Gastrocnemius medialis (tissue), 4 donors: Measurements from ENCODE around the gene ANKMY1. TPM values are rescaled to one million over a fixed set of nuclear protein-coding genes. Genes with fewer than 3 reads are reported as not detected.

Source experiments
- ATAC-seq, 2 donors: fragments of 150-250 bp; one replicate each; pipeline ENCODE4 v1.9.1; 2016
- DNase-seq, 2 donors: peaks; one replicate each; pipeline ENCODE4 v3.0.0-alpha.2; 2019
- H3K27ac ChIP-seq, 4 donors: fragments of 200-600 bp; sonication (generic); 1 replicate in 1 of 4; 2 replicates in 3 of 4; pipeline ENCODE4 v1.5.1; 2016 to 2018; ENCODE audit warnings: mild to moderate bottlenecking in 2 of 4, moderate library complexity in 1 of 4
- H3K27me3 ChIP-seq, 3 donors: fragments of 200-600 bp; sonication (generic) in 2 of 3; 1 replicate in 1 of 3; 2 replicates in 2 of 3; pipeline versions ENCODE4 v1.5.1 to v1.6.0; 2016 to 2019; ENCODE audit warnings: mild to moderate bottlenecking in 1 of 3, moderate library complexity in 1 of 3
- H3K36me3 ChIP-seq, 2 donors: fragments of 200-600 bp; sonication (generic) in 1 of 2; one replicate each; pipeline ENCODE4 v1.5.1; 2017 to 2018
- H3K4me1 ChIP-seq, 2 donors: fragments of 200-600 bp; sonication (generic) in 1 of 2; one replicate each; pipeline ENCODE4 v1.5.1; 2016 to 2017; ENCODE audit warnings: mild to moderate bottlenecking in 2 of 2
- H3K4me3 ChIP-seq, 4 donors: fragments of 200-600 bp; sonication (generic) in 3 of 4; 1 replicate in 1 of 4; 2 replicates in 3 of 4; pipeline ENCODE4 v1.5.1; 2016 to 2019; ENCODE audit warnings: mild to moderate bottlenecking in 2 of 4
- H3K9me3 ChIP-seq, 3 donors: fragments of 200-600 bp; sonication (generic) in 2 of 3; 1 replicate in 1 of 3; 2 replicates in 2 of 3; pipeline ENCODE4 v1.5.1; 2016 to 2019
- CTCF ChIP-seq, 5 experiments: fragments of 450-650 bp in 3 of 5; fragments of 200-600 bp in 2 of 5; sonication (generic) in 2 of 5; IDR thresholded peaks in 4 of 5; conservative IDR thresholded peaks in 1 of 5; 1 replicate in 4 of 5; 2 replicates in 1 of 5; pipeline ENCODE4 v1.5.1; 2016 to 2019; ENCODE audit warnings: antibody characterized with exemption in 5 of 5, mild to moderate bottlenecking in 3 of 5, moderate library complexity in 3 of 5
- POLR2A ChIP-seq, 2 donors: fragments of 450-650 bp; IDR thresholded peaks; one replicate each; pipeline ENCODE4 v1.6.1; 2017; ENCODE audit warnings: antibody characterized with exemption in 2 of 2, mild to moderate bottlenecking in 2 of 2, moderate library complexity in 2 of 2
- in situ Hi-C, 4 donors: fragments of 200-750 bp; cut with MboI; loops; one replicate each; pipeline versions ENCODE4 v1.15.0 to v1.8.0; 2017; ENCODE audit warnings: low sequenced_read_pairs in 4 of 4
- intact Hi-C: fragments of 100-400 bp; cut with DNase I; formaldehyde crosslinking; loops from one replicate; pipeline ENCODE4 v1.15.1; 2023; ENCODE audit warnings: low total_unique reads
- total RNA-seq, 4 donors: library from RNA; depleted of rRNA; stranded (reverse); fragments of >200 nt; gene quantifications; one replicate each; pipeline versions ENCODE4 v1.1.0 to v1.2.3, GENCODE V29; 2016

The ANKMY1 gene
- total RNA-seq, 4 donors from 2014 or later: 3.3 to 9.0 (median 5.6) TPM

DNA sequence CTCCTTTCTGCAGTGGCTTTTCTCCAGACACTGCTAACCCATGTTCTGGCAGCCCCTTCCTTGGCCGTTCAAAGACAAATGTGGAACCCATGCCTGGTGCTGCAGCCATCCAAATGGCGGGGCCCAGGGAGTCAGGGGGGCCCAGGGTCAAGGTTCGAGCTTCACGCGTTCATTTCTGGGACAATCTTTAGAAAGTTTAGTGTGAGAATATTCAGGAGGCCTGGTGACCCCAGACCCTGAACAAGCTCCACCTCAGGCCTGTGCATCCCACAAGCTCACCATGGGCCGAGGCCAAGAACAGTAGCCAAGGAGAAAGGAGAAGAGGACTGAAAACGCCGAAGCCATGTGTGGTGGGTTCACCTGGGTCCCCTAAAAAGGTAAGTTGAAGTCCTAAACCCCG, 54.4 kb downstream of the ANKMY1 start:
- in situ Hi-C loops: loop anchor here in 3 of 4 donors (25.0 kb wide), 1 partner anchor 209 kb away; no protein-coding TSS in a partner anchor
- intact Hi-C loops: no loop called here
- ATAC-seq (no peak), DNase-seq (peak in 1 of 2 donors; percentile 1)
- H3K9me3 ChIP-seq: no peaks in the 10 kb centered on the region
- TF ChIP-seq CTCF (IDR thresholded peaks at IDR 0.05 in 4 of 5, conservative IDR thresholded peaks at IDR 0.05 in 1 of 5) (no peak), POLR2A (IDR thresholded peaks at IDR 0.05) (no peak)
- peaks cover 0 to 4% of the 10 kb centered on the region in 2 donors for H3K36me3 ChIP-seq
- no peak overlapping the region for H3K27ac ChIP-seq
- no peak overlapping the region for H3K4me3 ChIP-seq
- no peaks in the 10 kb centered on the region for H3K4me1 ChIP-seq
- H3K27me3 ChIP-seq: no peaks in the 10 kb centered on the region

DNA sequence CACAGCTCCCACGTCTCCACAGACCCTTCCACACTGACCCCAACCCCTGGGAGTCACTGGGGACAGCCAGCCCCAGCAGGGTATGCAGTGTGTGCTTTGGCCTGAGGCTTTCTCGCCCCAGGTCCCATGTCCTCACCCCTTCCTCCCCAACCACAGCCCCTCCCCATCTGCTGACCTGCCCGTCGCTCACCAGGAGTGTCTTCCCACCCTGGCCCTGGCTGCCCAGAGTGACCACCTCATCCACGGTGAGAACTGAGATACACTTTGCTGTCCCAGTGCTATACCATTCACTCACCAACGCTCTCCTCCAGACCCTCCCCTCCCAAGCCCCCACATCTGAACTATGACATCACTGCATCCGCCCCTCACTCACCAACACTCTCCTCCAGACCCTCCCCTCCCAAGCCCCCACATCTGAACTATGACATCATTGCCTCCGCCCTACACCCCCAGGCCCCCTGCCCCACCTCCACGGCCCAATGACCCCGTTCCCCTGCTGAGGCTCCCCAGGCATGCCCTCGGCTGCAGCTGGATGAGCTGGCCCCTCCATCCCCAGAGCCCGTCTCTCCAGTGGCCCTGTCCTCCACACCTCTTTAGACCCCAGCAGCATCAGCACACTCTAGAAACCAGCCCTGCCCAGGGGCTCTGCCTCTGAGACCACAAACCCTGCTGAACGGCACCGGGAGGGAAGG, 55.2 kb downstream of the ANKMY1 start:
- Histone ChIP-seq H3K27ac (no peak overlapping the region), H3K4me1 (no peaks in the 10 kb centered on the region), H3K4me3 (no peak overlapping the region), H3K36me3 (peaks cover 0 to 4% of the 10 kb centered on the region in 2 donors), H3K9me3 (no peaks in the 10 kb centered on the region), H3K27me3 (no peaks in the 10 kb centered on the region)
- ATAC-seq: no peak
- DNase-seq: peak in 1 of 2 donors; percentile 6
- intact Hi-C loops: no loop called here
- TF ChIP-seq CTCF (IDR thresholded peaks at IDR 0.05 in 4 of 5, conservative IDR thresholded peaks at IDR 0.05 in 1 of 5) (no peak), POLR2A (IDR thresholded peaks at IDR 0.05) (no peak)
- in situ Hi-C loops: loop anchor here in 3 of 4 donors (25.0 kb wide), 1 partner anchor 210 kb away; no protein-coding TSS in a partner anchor

GRCh38 chr2:240502059-240502429, 55.7 kb downstream of the ANKMY1 start:
- DNase-seq (peak in 1 of 2 donors; percentile 7), ATAC-seq (no peak)
- TF ChIP-seq POLR2A (IDR thresholded peaks at IDR 0.05) (no peak), CTCF (IDR thresholded peaks at IDR 0.05 in 4 of 5, conservative IDR thresholded peaks at IDR 0.05 in 1 of 5) (no peak)
- in situ Hi-C loops: loop anchor here in 3 of 4 donors (25.0 kb wide), 1 partner anchor 210 kb away; no protein-coding TSS in a partner anchor
- no peaks in the 10 kb centered on the region for H3K4me1 ChIP-seq
- H3K36me3 ChIP-seq: peaks cover 0 to 4% of the 10 kb centered on the region in 2 donors
- no peaks in the 10 kb centered on the region for H3K9me3 ChIP-seq
- H3K4me3 ChIP-seq: no peak overlapping the region
- intact Hi-C loops: no loop called here
- no peaks in the 10 kb centered on the region for H3K27me3 ChIP-seq
- no peak overlapping the region for H3K27ac ChIP-seq

DNA sequence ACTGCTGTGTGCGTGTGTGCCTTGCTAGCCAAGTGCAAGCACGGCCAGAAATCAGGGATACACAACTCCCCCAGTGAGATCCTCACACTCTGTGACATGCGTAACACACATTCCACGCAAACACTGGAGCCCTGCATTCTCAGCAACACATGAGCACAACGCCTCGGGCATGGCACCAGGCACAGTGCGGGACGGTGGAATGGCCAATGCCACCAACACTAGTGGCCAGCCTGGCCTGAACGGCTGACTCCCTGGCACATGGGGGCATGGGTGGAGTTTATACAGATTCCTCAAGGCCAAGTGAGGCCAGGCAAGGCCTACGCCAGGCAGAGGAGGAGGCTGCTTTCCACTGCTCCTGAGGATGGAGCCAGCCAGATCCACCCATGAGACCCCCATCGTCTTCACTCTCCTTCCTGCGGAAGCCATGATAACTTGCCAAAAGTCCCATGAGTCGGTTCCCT, 56.2 kb downstream of the ANKMY1 start:
- ATAC-seq: no peak
- in situ Hi-C loops: loop anchor here in 3 of 4 donors (25.0 kb wide), 1 partner anchor 211 kb away; no protein-coding TSS in a partner anchor

More for the DNA sequence above, 56.2 kb downstream of the ANKMY1 start:
- H3K27ac ChIP-seq: no peak overlapping the region
- no peak overlapping the region for H3K4me3 ChIP-seq
- TF ChIP-seq POLR2A (IDR thresholded peaks at IDR 0.05) (no peak), CTCF (IDR thresholded peaks at IDR 0.05 in 4 of 5, conservative IDR thresholded peaks at IDR 0.05 in 1 of 5) (no peak)
- no peaks in the 10 kb centered on the region for H3K4me1 ChIP-seq
- H3K9me3 ChIP-seq: no peaks in the 10 kb centered on the region
- intact Hi-C loops: no loop called here
- peak in 1 of 2 donors; percentile 4 for DNase-seq
- no peaks in the 10 kb centered on the region for H3K27me3 ChIP-seq
- H3K36me3 ChIP-seq: peaks cover 0 to 7% of the 10 kb centered on the region in 2 donors
